GM23338 (cell line): ENCODE measurements around the gene GPI. TPM values are rescaled to one million over a fixed set of nuclear protein-coding genes. Genes with fewer than 3 reads are reported as not detected.

Experiments used
- ATAC-seq: fragments of 200-7000 bp; cut with Tn5 transposase; 3 replicates; pipeline ENCODE4 v1.9.1; 2020
- DNase-seq: peaks from one replicate; pipeline ENCODE4 v3.0.0-alpha.2; 2015; ENCODE audit warnings: low spot score
- H2AFZ ChIP-seq: fragments of 200-600 bp; sonication (generic); 2 replicates; pipeline ENCODE4 v1.8.0; 2016; ENCODE audit warnings: antibody characterized with exemption, mild to moderate bottlenecking, moderate library complexity
- H3F3A ChIP-seq: fragments of 200-600 bp; sonication (generic); replicated peaks from 2 replicates; pipeline ENCODE4 v1.8.0; 2017; ENCODE audit warnings: antibody characterized with exemption, mixed run types, low read depth
- H3K27ac ChIP-seq: fragments of 200-600 bp; sonication (generic); 2 replicates; pipeline ENCODE4 v1.6.1; 2016; ENCODE audit warnings: low read depth
- H3K27me3 ChIP-seq: fragments of 200-600 bp; sonication (generic); 2 replicates; pipeline ENCODE4 v1.8.0; 2016; ENCODE audit warnings: mild to moderate bottlenecking, mixed run types, moderate library complexity; ENCODE audit not compliant: insufficient read depth
- H3K36me3 ChIP-seq: fragments of 200-600 bp; sonication (generic); 2 replicates; pipeline ENCODE4 v1.8.0; 2016; ENCODE audit warnings: mild to moderate bottlenecking; ENCODE audit not compliant: insufficient read depth
- H3K4me1 ChIP-seq: fragments of 200-600 bp; sonication (generic); 2 replicates; pipeline ENCODE4 v1.8.0; 2016; ENCODE audit warnings: mild to moderate bottlenecking, moderate library complexity; ENCODE audit not compliant: insufficient read depth
- H3K4me2 ChIP-seq: fragments of 200-600 bp; sonication (generic); 2 replicates; pipeline ENCODE4 v1.7.1; 2017; ENCODE audit warnings: mixed run types
- H3K4me3 ChIP-seq: fragments of 200-600 bp; sonication (generic); 2 replicates; pipeline ENCODE4 v1.6.1; 2016; ENCODE audit warnings: mixed run types
- H3K79me2 ChIP-seq: fragments of 200-600 bp; sonication (generic); replicated peaks from 2 replicates; pipeline ENCODE4 v1.8.0; 2017; ENCODE audit warnings: mild to moderate bottlenecking; ENCODE audit not compliant: insufficient read depth
- H3K9me2 ChIP-seq: fragments of 200-600 bp; sonication (generic); 2 replicates; pipeline ENCODE4 v1.8.0; 2017; ENCODE audit not compliant: insufficient read depth
- H4K20me1 ChIP-seq: fragments of 200-600 bp; sonication (generic); replicated peaks from 2 replicates; pipeline ENCODE4 v1.8.0; 2017; ENCODE audit warnings: mild to moderate bottlenecking; ENCODE audit not compliant: insufficient read depth
- H3K27ac Mint-ChIP-seq: 2 replicates; pipeline ENCODE4 v1.8.0; 2020; ENCODE audit warnings: inconsistent platforms, mild to moderate bottlenecking, moderate library complexity, mixed read lengths
- H3K27me3 Mint-ChIP-seq: 3 replicates; pipeline ENCODE4 v1.8.0; 2022; ENCODE audit warnings: low read depth, mild to moderate bottlenecking, moderate library complexity, mixed read lengths, inconsistent platforms; ENCODE audit not compliant: insufficient read depth, poor library complexity
- H3K36me3 Mint-ChIP-seq: 3 replicates; pipeline ENCODE4 v1.8.0; 2021; ENCODE audit warnings: low read depth, mild to moderate bottlenecking, inconsistent platforms, moderate library complexity, mixed read lengths
- H3K4me1 Mint-ChIP-seq: 3 replicates; pipeline ENCODE4 v1.8.0; 2020; ENCODE audit warnings: mild to moderate bottlenecking, inconsistent platforms, mixed read lengths
- H3K4me3 Mint-ChIP-seq: 3 replicates; pipeline ENCODE4 v1.8.0; 2021; ENCODE audit warnings: moderate library complexity, mild to moderate bottlenecking, inconsistent platforms, mixed read lengths
- H3K9me3 Mint-ChIP-seq: 3 replicates; pipeline ENCODE4 v1.8.0; 2020; ENCODE audit warnings: moderate library complexity, mild to moderate bottlenecking, inconsistent platforms, mixed read lengths
- CREB1 ChIP-seq: fragments of 250-450 bp; sonication (Bioruptor Pico); IDR thresholded peaks from 2 replicates; pipeline ENCODE4 v1.5.0; 2020; ENCODE audit warnings: low read depth, mild to moderate bottlenecking, moderate library complexity
- CTCF ChIP-seq, 2 experiments: fragments of 200-600 bp in 1 of 2; sonication (generic) in 1 of 2; conservative IDR thresholded peaks; 2 replicates each; pipeline versions ENCODE4 v1.5.1 to v1.6.1; 2016 to 2017; ENCODE audit warnings: antibody characterized with exemption in 2 of 2, low read depth in 2 of 2, mild to moderate bottlenecking in 2 of 2, moderate library complexity in 1 of 2
- ETS1 ChIP-seq: IDR thresholded peaks from 2 replicates; pipeline ENCODE4 v1.6.1; 2016; ENCODE audit warnings: antibody characterized with exemption
- EZH2 ChIP-seq: fragments of 200-600 bp; sonication (generic); IDR thresholded peaks from one replicate; pipeline ENCODE4 v1.8.0; 2017; ENCODE audit warnings: antibody characterized with exemption, mild to moderate bottlenecking, low read depth; ENCODE audit not compliant: unreplicated experiment
- EZH2phosphoT487 ChIP-seq: fragments of 200-600 bp; sonication (generic); IDR thresholded peaks from one replicate; pipeline ENCODE4 v1.8.1; 2018; ENCODE audit warnings: antibody characterized with exemption; ENCODE audit not compliant: unreplicated experiment
- JUNB ChIP-seq: IDR thresholded peaks from one replicate; pipeline ENCODE4 v1.6.1; 2016; ENCODE audit warnings: antibody characterized with exemption; ENCODE audit not compliant: unreplicated experiment
- NANOG ChIP-seq: IDR thresholded peaks from 2 replicates; pipeline ENCODE4 v1.6.1; 2016; ENCODE audit warnings: antibody characterized with exemption, borderline replicate concordance
- POLR2AphosphoS5 ChIP-seq: IDR thresholded peaks from 2 replicates; pipeline ENCODE4 v1.6.1; 2016; ENCODE audit warnings: antibody characterized with exemption, low read depth
- REST ChIP-seq: IDR thresholded peaks from one replicate; pipeline ENCODE4 v1.6.1; 2018; ENCODE audit warnings: antibody characterized with exemption; ENCODE audit not compliant: unreplicated experiment
- STAT1 ChIP-seq: IDR thresholded peaks from one replicate; pipeline ENCODE4 v1.6.1; 2016; ENCODE audit warnings: antibody characterized with exemption; ENCODE audit not compliant: unreplicated experiment
- ZNF114 ChIP-seq: fragments of 250-450 bp; sonication (Bioruptor Pico); IDR thresholded peaks from 2 replicates; pipeline ENCODE4 v1.5.0; 2020; ENCODE audit warnings: mild to moderate bottlenecking, moderate library complexity
- ZNF331 ChIP-seq: fragments of 250-450 bp; sonication (Bioruptor Pico); IDR thresholded peaks from 2 replicates; pipeline ENCODE4 v1.5.0; 2020; ENCODE audit warnings: low read depth, mild to moderate bottlenecking, moderate library complexity
- ZNF462 ChIP-seq: fragments of 250-450 bp; sonication (Bioruptor Pico); IDR thresholded peaks from 2 replicates; pipeline ENCODE4 v1.5.0; 2020; ENCODE audit warnings: mild to moderate bottlenecking, moderate library complexity
- polyA plus RNA-seq: library from polyadenylated mRNA; unstranded; fragments of >200 nt; fragmentation: Nextera tagmentation; extraction: Ambion mirVana; gene quantifications from 2 replicates; pipeline ENCODE4 v1.2.1, GENCODE V29; 2016
- total RNA-seq: library from RNA; depleted of rRNA; stranded (reverse); fragments of >200 nt; shearing (Covaris generic); gene quantifications from 2 replicates; pipeline ENCODE4 v1.2.3, GENCODE V29; 2014

Gene GPI
- total and polyA plus RNA-seq, 2 experiments from 2014 or later: 136 to 327 TPM

DNA sequence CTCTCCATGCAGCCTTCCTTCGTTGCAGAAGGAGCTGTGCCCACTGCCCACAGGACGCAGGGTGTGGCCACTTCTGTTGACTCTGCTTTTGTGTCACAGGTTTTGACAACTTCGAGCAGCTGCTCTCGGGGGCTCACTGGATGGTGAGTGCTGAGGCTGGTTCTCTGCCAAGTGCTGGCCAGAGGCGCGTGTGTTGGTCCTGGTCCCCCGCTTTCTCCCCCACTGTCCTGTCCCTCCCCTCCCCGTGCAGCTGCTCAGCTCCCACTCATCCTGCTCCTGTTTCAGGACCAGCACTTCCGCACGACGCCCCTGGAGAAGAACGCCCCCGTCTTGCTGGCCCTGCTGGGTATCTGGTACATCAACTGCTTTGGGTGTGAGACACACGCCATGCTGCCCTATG, 28.6 kb downstream of the GPI start:
- H3F3A ChIP-seq: no peaks in the 10 kb centered on the region
- H3K36me3 Mint-ChIP-seq: peaks cover 26% of the 10 kb centered on the region
- no peak overlapping the region for H3K4me2 ChIP-seq
- H3K36me3 ChIP-seq: peaks cover 28% of the 10 kb centered on the region
- H3K27me3 ChIP-seq: no peaks in the 10 kb centered on the region
- H3K9me2 ChIP-seq: no peaks in the 10 kb centered on the region
- no peaks in the 10 kb centered on the region for H3K4me1 Mint-ChIP-seq
- H3K79me2 ChIP-seq: no peaks in the 10 kb centered on the region; the same call in 1 of the 2 replicates
- no peak overlapping the region for H3K4me3 ChIP-seq
- no peak overlapping the region for H2AFZ ChIP-seq
- H3K27ac ChIP-seq: no peak overlapping the region
- ATAC-seq: no peak
- DNase-seq: no peak
- H3K4me3 Mint-ChIP-seq: no peak overlapping the region
- H3K4me1 ChIP-seq: no peaks in the 10 kb centered on the region
- H3K27me3 Mint-ChIP-seq: no peaks in the 10 kb centered on the region
- no peaks in the 10 kb centered on the region for H3K9me3 Mint-ChIP-seq
- H3K27ac Mint-ChIP-seq: no peak overlapping the region
- peaks cover 12% of the 10 kb centered on the region for H4K20me1 ChIP-seq
- TF ChIP-seq ZNF114 (CRISPR knock-in tag) (no peak), EZH2phosphoT487 (no peak), POLR2AphosphoS5 (no peak), STAT1 (no peak), REST (no peak), ZNF462 (no peak), NANOG (no peak), CREB1 (no peak), JUNB (no peak), EZH2 (no peak), CTCF (conservative IDR thresholded peaks at IDR 0.05; ENCODE audit: low read depth in 2 of 2) (no peak), ZNF331 (no peak), ETS1 (no peak)
